A673 (cell line): ENCODE measurements around the gene NGEF.

ENCODE experiments used
- CTCF ChIP-seq: fragments of 300-800, 200-600 bp; sonication (generic); conservative IDR thresholded peaks from 2 replicates; pipeline ENCODE4 v1.5.1; 2017; ENCODE audit warnings: low read depth, mild to moderate bottlenecking, antibody characterized with exemption, low read length, moderate library complexity, mixed read lengths
- EZH2 ChIP-seq: fragments of 200-600 bp; sonication (generic); IDR thresholded peaks from 2 replicates; pipeline ENCODE4 v1.6.1; 2017; ENCODE audit warnings: borderline replicate concordance, low read depth, mild to moderate bottlenecking, mixed read lengths, antibody characterized with exemption, low read length; ENCODE audit not compliant: poor library complexity, severe bottlenecking

GRCh38 chr2:233023007-233023760 is 10.1 kb upstream of the NGEF start:
- TF ChIP-seq CTCF (no peak), EZH2 (no peak)
